Gastrocnemius medialis (tissue), 4 donors: ENCODE measurements around the gene CYBB. TPM values are rescaled to one million over a fixed set of nuclear protein-coding genes. Genes with fewer than 3 reads are reported as not detected.

ENCODE experiments used
- ATAC-seq, 2 donors: fragments of 150-250 bp; one replicate each; pipeline ENCODE4 v1.9.1; 2016
- DNase-seq, 2 donors: peaks; one replicate each; pipeline ENCODE4 v3.0.0-alpha.2; 2019
- H3K27ac ChIP-seq, 4 donors: fragments of 200-600 bp; sonication (generic); 1 replicate in 1 of 4; 2 replicates in 3 of 4; pipeline ENCODE4 v1.5.1; 2016 to 2018; ENCODE audit warnings: mild to moderate bottlenecking in 2 of 4, moderate library complexity in 1 of 4
- H3K27me3 ChIP-seq, 3 donors: fragments of 200-600 bp; sonication (generic) in 2 of 3; 1 replicate in 1 of 3; 2 replicates in 2 of 3; pipeline versions ENCODE4 v1.5.1 to v1.6.0; 2016 to 2019; ENCODE audit warnings: mild to moderate bottlenecking in 1 of 3, moderate library complexity in 1 of 3
- H3K36me3 ChIP-seq, 2 donors: fragments of 200-600 bp; sonication (generic) in 1 of 2; one replicate each; pipeline ENCODE4 v1.5.1; 2017 to 2018
- H3K4me1 ChIP-seq, 2 donors: fragments of 200-600 bp; sonication (generic) in 1 of 2; one replicate each; pipeline ENCODE4 v1.5.1; 2016 to 2017; ENCODE audit warnings: mild to moderate bottlenecking in 2 of 2
- H3K4me3 ChIP-seq, 4 donors: fragments of 200-600 bp; sonication (generic) in 3 of 4; 1 replicate in 1 of 4; 2 replicates in 3 of 4; pipeline ENCODE4 v1.5.1; 2016 to 2019; ENCODE audit warnings: mild to moderate bottlenecking in 2 of 4
- H3K9me3 ChIP-seq, 3 donors: fragments of 200-600 bp; sonication (generic) in 2 of 3; 1 replicate in 1 of 3; 2 replicates in 2 of 3; pipeline ENCODE4 v1.5.1; 2016 to 2019
- POLR2A ChIP-seq, 2 donors: fragments of 450-650 bp; IDR thresholded peaks; one replicate each; pipeline ENCODE4 v1.6.1; 2017; ENCODE audit warnings: antibody characterized with exemption in 2 of 2, mild to moderate bottlenecking in 2 of 2, moderate library complexity in 2 of 2
- in situ Hi-C, 4 donors: fragments of 200-750 bp; cut with MboI; loops; one replicate each; pipeline versions ENCODE4 v1.15.0 to v1.8.0; 2017; ENCODE audit warnings: low sequenced_read_pairs in 4 of 4
- intact Hi-C: fragments of 100-400 bp; cut with DNase I; formaldehyde crosslinking; loops from one replicate; pipeline ENCODE4 v1.15.1; 2023; ENCODE audit warnings: low total_unique reads
- total RNA-seq, 4 donors: library from RNA; depleted of rRNA; stranded (reverse); fragments of >200 nt; gene quantifications; one replicate each; pipeline versions ENCODE4 v1.1.0 to v1.2.3, GENCODE V29; 2016
- TF ChIP-seq, protein P1 (sequence below), 5 experiments: fragments of 450-650 bp in 3 of 5; fragments of 200-600 bp in 2 of 5; sonication (generic) in 2 of 5; IDR thresholded peaks in 4 of 5; conservative IDR thresholded peaks in 1 of 5; 1 replicate in 4 of 5; 2 replicates in 1 of 5; pipeline ENCODE4 v1.5.1; 2016 to 2019; ENCODE audit warnings: antibody characterized with exemption in 5 of 5, mild to moderate bottlenecking in 3 of 5, moderate library complexity in 3 of 5

CYBB gene
- total RNA-seq, 4 donors from 2014 or later, result 1.8 to 6.7 (median 5.1) TPM

DNA sequence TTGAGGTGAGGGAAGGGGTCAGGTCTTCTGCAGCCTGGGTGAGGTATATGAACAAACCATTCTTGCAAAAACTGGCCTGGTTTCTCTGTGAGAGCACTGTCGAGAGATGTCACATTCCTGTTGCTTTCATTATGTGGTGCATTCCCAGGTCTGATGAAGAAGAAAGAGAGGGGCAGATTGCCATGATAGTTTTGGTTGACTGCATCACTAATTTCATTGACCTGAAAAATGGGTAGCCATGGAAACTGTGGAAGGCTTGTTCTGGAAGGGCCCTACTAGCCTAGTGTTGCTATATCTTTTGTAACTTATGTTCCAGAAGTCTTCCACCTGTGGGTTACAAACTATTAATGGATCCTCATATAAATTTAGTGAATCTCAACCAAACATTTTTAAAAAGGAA, 32.9 kb upstream of the CYBB start:
- H3K36me3 ChIP-seq, result no peaks in the 10 kb centered on the region
- H3K27me3 ChIP-seq, result no peaks in the 10 kb centered on the region
- H3K4me3 ChIP-seq, result no peak overlapping the region
- H3K4me1 ChIP-seq, result no peaks in the 10 kb centered on the region
- DNase-seq (no peak), ATAC-seq (no peak)
- intact Hi-C loops (loop anchor here (10.0 kb wide), 1 partner anchor 578 kb away; the partner anchor contains the start of gene RPGR), in situ Hi-C loops (loop anchor here in 1 of 4 donors (10.0 kb wide), 1 partner anchor 78 kb away; no protein-coding TSS in a partner anchor)
- no peak overlapping the region for H3K27ac ChIP-seq
- no peak for TF ChIP-seq POLR2A (IDR thresholded peaks at IDR 0.05)
- TF ChIP-seq, protein P1, sequence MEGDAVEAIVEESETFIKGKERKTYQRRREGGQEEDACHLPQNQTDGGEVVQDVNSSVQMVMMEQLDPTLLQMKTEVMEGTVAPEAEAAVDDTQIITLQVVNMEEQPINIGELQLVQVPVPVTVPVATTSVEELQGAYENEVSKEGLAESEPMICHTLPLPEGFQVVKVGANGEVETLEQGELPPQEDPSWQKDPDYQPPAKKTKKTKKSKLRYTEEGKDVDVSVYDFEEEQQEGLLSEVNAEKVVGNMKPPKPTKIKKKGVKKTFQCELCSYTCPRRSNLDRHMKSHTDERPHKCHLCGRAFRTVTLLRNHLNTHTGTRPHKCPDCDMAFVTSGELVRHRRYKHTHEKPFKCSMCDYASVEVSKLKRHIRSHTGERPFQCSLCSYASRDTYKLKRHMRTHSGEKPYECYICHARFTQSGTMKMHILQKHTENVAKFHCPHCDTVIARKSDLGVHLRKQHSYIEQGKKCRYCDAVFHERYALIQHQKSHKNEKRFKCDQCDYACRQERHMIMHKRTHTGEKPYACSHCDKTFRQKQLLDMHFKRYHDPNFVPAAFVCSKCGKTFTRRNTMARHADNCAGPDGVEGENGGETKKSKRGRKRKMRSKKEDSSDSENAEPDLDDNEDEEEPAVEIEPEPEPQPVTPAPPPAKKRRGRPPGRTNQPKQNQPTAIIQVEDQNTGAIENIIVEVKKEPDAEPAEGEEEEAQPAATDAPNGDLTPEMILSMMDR (IDR thresholded peaks at IDR 0.05 in 4 of 5, conservative IDR thresholded peaks at IDR 0.05 in 1 of 5), result no peak
- H3K9me3 ChIP-seq, result no peaks in the 10 kb centered on the region

DNA sequence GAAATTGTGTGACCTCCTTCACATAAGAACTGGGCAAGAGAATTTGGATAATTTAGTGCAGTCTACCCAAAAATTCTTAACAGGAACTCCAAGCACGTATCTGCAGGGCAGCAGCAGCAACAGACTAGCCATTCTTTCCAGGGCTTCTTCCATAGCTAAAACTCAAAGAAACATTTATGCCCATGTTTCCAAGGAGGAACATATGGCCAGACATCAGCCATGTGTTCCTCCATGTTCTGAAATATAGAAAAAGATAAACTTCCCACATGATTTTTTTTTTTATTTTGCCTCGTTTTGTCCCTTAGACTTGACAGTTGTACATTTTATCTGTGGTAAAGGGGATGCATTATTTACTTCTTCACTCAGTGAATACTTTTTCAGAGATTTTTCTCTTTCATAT, 27.6 kb upstream of the CYBB start:
- ATAC-seq (no peak), DNase-seq (no peak)
- Histone ChIP-seq H3K27ac (no peak overlapping the region), H3K36me3 (no peaks in the 10 kb centered on the region), H3K27me3 (no peaks in the 10 kb centered on the region), H3K4me1 (no peaks in the 10 kb centered on the region), H3K9me3 (no peaks in the 10 kb centered on the region), H3K4me3 (no peak overlapping the region)
- intact Hi-C loops (no loop called here), in situ Hi-C loops (no loop called here)
- TF ChIP-seq, protein P1 (IDR thresholded peaks at IDR 0.05 in 4 of 5, conservative IDR thresholded peaks at IDR 0.05 in 1 of 5), result no peak

DNA sequence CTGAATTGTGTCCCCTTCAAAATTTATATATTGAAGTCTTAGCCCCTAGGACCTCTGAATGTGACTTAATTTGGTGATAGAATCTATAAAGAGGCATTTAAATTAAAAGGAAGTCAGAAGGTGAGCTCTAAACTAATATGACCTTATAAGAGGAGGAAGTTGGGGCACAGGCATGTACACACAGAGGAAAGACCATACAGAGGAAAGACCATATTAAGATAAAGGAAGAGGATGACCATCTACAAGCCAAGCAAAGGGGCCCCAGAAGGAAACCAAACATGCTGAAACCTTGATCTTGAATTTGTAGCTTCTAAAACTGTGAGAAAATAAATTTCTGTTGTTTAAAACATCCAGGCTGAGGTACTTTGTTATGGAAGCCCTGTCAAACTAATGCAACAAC, 26.9 kb upstream of the CYBB start:
- Histone ChIP-seq H3K9me3 (no peaks in the 10 kb centered on the region), H3K27me3 (no peaks in the 10 kb centered on the region), H3K4me1 (no peaks in the 10 kb centered on the region), H3K27ac (no peak overlapping the region), H3K36me3 (no peaks in the 10 kb centered on the region), H3K4me3 (no peak overlapping the region)
- in situ Hi-C loops (no loop called here), intact Hi-C loops (no loop called here)
- ATAC-seq (no peak), DNase-seq (no peak)
- TF ChIP-seq, protein P1 (IDR thresholded peaks at IDR 0.05 in 4 of 5, conservative IDR thresholded peaks at IDR 0.05 in 1 of 5), result no peak
- no peak for TF ChIP-seq POLR2A (IDR thresholded peaks at IDR 0.05)

DNA sequence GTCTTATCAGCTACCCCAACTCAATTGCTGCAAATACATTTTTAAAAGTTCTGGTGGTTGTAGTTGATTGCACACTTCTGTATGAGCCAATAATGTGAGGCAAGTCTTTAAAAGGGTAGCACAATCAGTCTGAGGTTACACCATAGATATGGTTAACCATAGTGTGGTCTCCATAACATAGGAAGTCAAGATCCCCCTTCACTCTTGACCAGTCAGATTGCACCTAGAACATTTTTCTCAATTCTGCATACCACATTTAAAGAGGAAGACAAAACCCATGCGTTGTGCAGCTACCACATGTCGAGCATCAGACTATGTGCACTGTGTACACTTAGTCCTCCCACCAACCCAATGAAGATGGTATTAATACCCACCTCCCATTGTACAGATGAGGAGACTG, 26.5 kb upstream of the CYBB start:
- intact Hi-C loops, result no loop called here
- in situ Hi-C loops, result no loop called here
- Histone ChIP-seq H3K4me3 (no peak overlapping the region), H3K4me1 (no peaks in the 10 kb centered on the region), H3K27me3 (no peaks in the 10 kb centered on the region), H3K9me3 (no peaks in the 10 kb centered on the region), H3K36me3 (no peaks in the 10 kb centered on the region), H3K27ac (no peak overlapping the region)
- ATAC-seq, result no peak
- no peak for TF ChIP-seq POLR2A (IDR thresholded peaks at IDR 0.05)
- TF ChIP-seq, protein P1 (IDR thresholded peaks at IDR 0.05 in 4 of 5, conservative IDR thresholded peaks at IDR 0.05 in 1 of 5), result no peak
- no peak for DNase-seq

DNA sequence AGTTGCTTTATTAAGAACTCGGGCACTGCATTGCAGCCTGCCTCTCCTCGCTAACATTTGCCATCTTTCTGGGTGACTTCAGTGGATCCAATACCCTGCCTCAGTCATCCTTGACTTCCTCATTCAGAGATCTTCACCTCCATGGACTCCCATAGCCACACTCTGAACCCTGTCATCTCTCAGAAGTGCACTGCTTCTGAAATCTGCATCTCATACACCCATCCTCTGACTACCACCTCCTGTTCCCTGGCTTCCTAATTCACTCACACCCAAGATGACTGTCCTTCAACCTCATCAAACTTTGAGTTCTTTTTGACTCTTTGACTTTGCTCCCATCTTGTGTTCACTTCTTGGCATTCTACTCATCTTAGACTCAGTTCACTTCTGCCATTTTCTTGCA, 25.3 kb upstream of the CYBB start:
- DNase-seq (no peak), ATAC-seq (no peak)
- Histone ChIP-seq H3K27me3 (no peaks in the 10 kb centered on the region), H3K4me1 (no peaks in the 10 kb centered on the region), H3K4me3 (no peak overlapping the region), H3K9me3 (no peaks in the 10 kb centered on the region), H3K36me3 (no peaks in the 10 kb centered on the region), H3K27ac (no peak overlapping the region)
- TF ChIP-seq POLR2A (IDR thresholded peaks at IDR 0.05), result no peak
- TF ChIP-seq, protein P1 (IDR thresholded peaks at IDR 0.05 in 4 of 5, conservative IDR thresholded peaks at IDR 0.05 in 1 of 5), result no peak
- in situ Hi-C loops, result no loop called here
- intact Hi-C loops, result no loop called here
